GM12892 (cell line): Measurements from ENCODE around the gene ATP5MC3.
A peak's percentile ranks its signal among the peaks of the same experiment; 100 is the strongest.

Experiments
- DNase-seq: peaks from one replicate; pipeline ENCODE4 v3.0.0; 2011; ENCODE audit not compliant: insufficient read length
- FAIRE-seq: peaks from 2 replicates; lab custom pipeline; 2011; peaks lifted over from hg19 to GRCh38; lab: Jason Lieb, UNC
- POLR2A ChIP-seq: IDR thresholded peaks from 2 replicates; pipeline ENCODE4 v1.6.1; 2011; ENCODE audit warnings: low read depth, low read length, control low read depth
- POLR2AphosphoS5 ChIP-seq: IDR thresholded peaks from 2 replicates; pipeline ENCODE4 v1.6.1; 2011; ENCODE audit warnings: low read depth, low read length, control low read depth
- TAF1 ChIP-seq: IDR thresholded peaks from 2 replicates; pipeline ENCODE4 v1.6.1; 2011; ENCODE audit warnings: low read depth, mild to moderate bottlenecking, control low read depth, low read length, borderline replicate concordance

ATP5MC3 gene

GRCh38 chr2:175187378-175187777, 5.9 kb upstream of the ATP5MC3 start:
- no peak for TF ChIP-seq POLR2AphosphoS5
- no peak for TF ChIP-seq TAF1
- no peak for TF ChIP-seq POLR2A
- FAIRE-seq (peak; percentile 54), DNase-seq (no peak)

DNA sequence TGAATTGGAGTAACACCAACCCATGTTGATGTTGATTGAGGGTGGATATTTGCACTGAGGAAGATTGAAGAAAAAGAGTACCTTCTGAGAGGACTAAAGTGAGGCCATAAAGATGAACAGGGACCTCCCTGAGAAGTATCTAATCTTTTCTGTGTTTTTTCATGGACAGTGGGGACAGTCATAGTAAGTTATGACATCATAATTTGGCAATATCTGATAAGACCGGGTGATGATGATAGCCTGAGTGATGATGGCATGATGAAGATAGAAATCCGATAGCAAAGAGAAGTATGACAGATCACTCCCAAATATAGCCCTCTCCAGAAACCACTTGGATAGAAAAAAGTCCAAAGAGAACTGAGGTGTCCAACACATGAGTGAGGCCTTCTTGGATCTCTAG, 2.2 kb upstream of the ATP5MC3 start:
- DNase-seq (no peak), FAIRE-seq (no peak)
- TF ChIP-seq POLR2AphosphoS5: no peak
- no peak for TF ChIP-seq POLR2A
- TF ChIP-seq TAF1: no peak

DNA sequence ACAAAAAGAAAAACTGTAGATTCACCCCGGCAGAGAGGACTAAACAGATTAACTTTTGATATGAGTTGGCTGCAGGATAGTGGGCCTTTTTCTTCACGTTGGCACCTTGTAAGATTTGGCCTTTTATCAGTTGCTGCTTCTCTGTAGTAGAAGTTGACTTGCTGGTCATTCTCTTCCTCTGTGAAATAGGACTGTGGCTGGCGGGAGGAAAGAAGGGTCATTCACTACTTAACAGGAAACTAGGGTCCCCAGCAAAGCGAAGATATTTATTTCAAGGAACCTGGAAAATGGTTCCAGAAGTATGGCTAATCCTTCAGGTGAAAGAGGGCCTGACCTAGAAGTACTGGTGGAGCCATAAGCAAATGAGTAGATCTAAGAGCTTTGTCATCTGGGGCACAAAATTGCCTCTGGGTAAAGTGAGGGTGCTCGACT, 383 bp upstream of the ATP5MC3 start:
- no peak for DNase-seq
- FAIRE-seq: no peak
- TF ChIP-seq POLR2AphosphoS5: no peak
- no peak for TF ChIP-seq TAF1

DNA sequence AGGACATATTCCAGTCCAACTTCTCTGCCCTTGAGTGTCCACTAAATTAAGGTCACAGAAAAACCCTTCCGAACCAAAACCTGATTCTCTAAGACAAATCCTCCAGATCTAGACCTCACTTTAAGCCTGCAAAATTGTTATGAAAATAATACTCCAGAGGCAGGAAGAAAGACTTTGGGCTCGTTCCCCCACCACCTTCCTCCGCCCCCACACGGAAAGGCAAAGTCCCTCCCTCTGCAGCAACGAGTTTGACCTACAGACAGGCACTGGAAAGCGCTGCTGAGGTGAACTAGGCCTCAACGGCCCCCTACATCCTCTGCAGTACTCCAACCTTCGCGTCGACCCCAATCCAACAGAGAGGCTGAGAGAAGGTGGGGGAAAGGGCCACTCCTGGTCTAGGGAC, 808 bp downstream of the ATP5MC3 start:
- no peak for TF ChIP-seq TAF1
- 0 out of 2 replicates have a peak, but pooled peaks have one; percentile 32 for TF ChIP-seq POLR2A
- no peak for FAIRE-seq
- peak; percentile 23 for DNase-seq

GRCh38 chr2:175176624-175177023, 4.9 kb downstream of the ATP5MC3 start:
- TF ChIP-seq TAF1: no peak
- no peak for TF ChIP-seq POLR2AphosphoS5
- DNase-seq: no peak
- FAIRE-seq: no peak

DNA sequence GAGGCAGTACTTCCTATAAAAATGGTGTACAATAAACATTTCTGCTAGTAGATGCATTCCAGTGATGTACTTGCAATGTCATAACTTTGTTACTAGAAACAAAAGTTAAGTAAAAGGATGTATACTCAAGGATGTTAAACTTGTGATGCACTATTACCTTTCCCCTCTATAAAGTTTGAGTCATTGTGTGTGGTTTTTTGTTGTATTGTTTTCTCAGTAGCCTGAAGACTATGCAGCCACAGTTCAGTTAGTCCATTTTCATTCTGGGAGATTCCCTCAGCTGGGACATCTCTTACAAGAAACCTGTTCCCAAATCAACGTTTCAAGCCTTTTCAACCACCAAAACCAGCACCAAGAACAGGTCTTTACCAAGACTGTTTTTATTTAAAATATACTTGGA, 5.6 kb downstream of the ATP5MC3 start:
- no peak for FAIRE-seq

GRCh38 chr2:175175320-175175719, 6.2 kb downstream of the ATP5MC3 start:
- DNase-seq (no peak), FAIRE-seq (no peak)
- TF ChIP-seq TAF1 (no peak), POLR2AphosphoS5 (no peak), POLR2A (no peak; the same call in 1 of the 2 replicates)

More for the DNA sequence above, 5.6 kb downstream of the ATP5MC3 start:
- TF ChIP-seq POLR2A: no peak
- TF ChIP-seq POLR2AphosphoS5: no peak
- no peak for TF ChIP-seq TAF1
- DNase-seq: no peak

DNA sequence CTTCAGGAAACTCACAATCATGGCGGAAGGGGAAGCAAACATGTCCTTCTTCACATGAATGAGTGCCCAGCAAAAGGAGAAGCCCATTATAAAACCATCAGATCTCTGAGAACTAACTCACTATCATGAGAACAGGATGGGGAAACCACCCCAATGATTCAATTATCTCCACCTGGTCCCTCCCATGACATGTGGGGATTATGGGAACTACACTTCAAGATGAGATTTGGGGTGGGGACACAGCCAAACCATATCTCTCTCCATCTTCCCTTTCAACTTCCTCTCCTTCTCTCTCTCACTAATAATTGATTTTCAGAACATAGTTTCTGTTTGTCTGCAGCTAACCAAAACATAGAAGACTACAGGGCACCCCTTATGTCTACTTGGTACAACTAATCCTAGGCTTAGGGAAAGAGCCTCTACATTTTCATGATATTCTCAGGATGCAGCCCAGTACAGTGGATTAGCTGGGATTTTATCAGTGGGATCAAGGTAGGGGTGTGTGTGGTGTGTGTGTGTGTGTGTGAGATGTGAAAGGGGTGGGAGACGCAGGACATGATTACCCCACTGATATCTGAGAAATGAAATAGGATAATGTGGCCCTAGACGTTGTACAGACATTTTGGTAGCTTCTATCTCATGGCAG, 10.7 kb downstream of the ATP5MC3 start:
- FAIRE-seq (no peak), DNase-seq (no peak)
- TF ChIP-seq POLR2A (no peak), TAF1 (no peak), POLR2AphosphoS5 (no peak)

- FAIRE-seq (no peak), DNase-seq (no peak)
- TF ChIP-seq TAF1: no peak
- no peak for TF ChIP-seq POLR2A
- no peak for TF ChIP-seq POLR2AphosphoS5
Observed at GRCh38 chr2:175169191-175169590, 12.3 kb downstream of the ATP5MC3 start.

DNA sequence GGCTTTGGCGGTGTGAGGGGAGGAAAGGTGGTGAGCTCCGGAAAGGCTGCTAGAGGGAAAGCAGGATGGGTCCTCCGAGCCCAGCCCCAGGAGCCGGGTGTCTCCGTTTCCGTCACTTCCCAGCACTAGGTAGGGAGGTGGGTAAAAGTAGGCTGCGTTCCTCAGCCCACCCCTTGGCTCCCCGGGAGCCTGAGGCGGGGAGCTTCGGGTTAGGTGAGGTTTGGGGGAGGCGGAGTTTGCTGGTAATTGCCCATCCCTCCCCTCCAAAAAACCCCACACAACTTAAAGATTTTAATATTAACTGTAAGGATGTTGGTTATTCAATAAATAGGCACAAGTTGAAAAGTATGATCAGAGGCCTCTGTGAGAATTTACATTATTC, 13.0 kb downstream of the ATP5MC3 start:
- no peak for FAIRE-seq
- no peak for DNase-seq
- no peak for TF ChIP-seq TAF1
- peak; percentile 69; the same call in 1 of the 2 replicates for TF ChIP-seq POLR2A

DNA sequence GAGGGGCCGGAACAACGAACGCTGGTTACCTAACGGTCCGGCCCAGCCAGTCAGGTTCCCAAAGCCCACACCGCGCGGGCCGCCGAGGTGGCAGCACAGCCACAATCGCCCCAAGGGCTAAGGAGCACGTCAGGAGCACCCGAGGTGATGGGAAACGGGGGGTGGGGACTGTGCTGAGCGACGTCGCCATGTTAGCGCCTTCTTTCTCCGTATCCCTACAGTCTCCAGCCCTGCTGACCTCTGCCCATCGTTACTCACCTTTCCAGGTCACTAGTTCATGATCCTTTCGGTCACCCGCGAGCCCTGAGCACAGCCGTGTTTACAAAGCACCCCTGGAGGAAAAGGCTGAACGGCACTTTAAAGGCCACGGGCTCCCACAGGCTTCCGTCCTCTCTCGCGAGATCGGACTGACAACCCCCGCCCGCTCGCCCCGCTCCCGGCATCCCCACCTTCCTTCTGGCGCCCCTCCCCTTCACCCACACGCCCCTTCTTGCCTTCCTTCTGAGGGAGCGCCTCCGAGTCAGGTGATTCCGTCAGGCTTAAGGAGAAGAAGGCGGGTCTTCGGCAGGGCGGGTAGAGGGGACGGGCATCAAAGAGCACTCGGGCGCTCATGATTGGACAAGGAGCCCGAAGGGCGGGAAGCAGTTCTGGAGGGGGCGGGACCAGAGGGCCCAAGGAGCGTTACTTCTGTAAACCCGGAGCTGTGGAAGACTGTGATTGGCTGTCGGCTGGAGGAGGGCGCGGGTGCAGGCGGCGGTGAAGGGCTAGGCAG, 13.5 kb downstream of the ATP5MC3 start, which contains the start of gene ATF2:
ATF2 (minus strand) TSS at position 412 of the 772 bp plus-strand sequence. CDS start 31,760 bp downstream, outside the sequence.
- TF ChIP-seq TAF1 (0 out of 2 replicates have a peak, but pooled peaks have one; percentile 52), POLR2A (peak; percentile 65; the same call in 1 of the 2 replicates), POLR2AphosphoS5 (peak; percentile 92)
- DNase-seq: peak; percentile 79
- peak; percentile 98 for FAIRE-seq

GRCh38 chr2:175167076-175167791, 14.3 kb downstream of the ATP5MC3 start:
- FAIRE-seq (no peak), DNase-seq (no peak)
- TF ChIP-seq POLR2AphosphoS5 (no peak), TAF1 (no peak), POLR2A (no peak)
